HG03039 (cell line): Measurements from ENCODE around the gene TECTB.

Experiments used
- ATAC-seq: cut with Tn5 transposase; IDR thresholded peaks from one replicate; pipeline ENCODE4 v1.9.1; 2021; ENCODE audit warnings: mild to moderate bottlenecking, moderate library complexity; ENCODE audit not compliant: unreplicated experiment

TECTB gene

DNA sequence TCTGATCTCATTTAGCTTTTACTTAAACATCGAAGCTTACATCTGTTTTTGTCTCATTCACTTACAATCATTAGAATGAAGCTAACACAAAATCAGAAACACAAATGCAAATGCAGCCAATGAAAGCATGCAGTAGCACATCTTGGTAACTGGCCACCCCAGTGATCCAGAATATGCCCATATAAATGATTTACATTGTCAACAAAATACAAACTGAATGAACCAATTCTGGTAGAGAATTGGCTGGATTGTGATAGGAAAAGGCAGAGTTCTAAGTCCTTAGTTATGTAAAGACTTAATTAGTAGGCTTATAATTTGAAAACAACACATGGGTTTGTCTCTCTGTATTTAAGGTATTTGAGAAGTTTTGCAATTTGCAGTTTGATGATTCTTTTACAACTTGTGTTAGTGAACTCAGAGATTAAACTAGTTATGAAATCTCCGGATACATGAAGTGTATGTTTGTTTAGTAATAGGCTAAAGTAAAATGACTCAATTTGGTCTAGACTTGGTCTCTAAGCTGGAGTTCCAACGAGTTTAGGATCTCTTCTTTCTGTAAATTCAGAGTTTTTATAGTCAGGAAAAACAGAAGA is 21.2 kb downstream of the TECTB start:
- no peak for ATAC-seq

DNA sequence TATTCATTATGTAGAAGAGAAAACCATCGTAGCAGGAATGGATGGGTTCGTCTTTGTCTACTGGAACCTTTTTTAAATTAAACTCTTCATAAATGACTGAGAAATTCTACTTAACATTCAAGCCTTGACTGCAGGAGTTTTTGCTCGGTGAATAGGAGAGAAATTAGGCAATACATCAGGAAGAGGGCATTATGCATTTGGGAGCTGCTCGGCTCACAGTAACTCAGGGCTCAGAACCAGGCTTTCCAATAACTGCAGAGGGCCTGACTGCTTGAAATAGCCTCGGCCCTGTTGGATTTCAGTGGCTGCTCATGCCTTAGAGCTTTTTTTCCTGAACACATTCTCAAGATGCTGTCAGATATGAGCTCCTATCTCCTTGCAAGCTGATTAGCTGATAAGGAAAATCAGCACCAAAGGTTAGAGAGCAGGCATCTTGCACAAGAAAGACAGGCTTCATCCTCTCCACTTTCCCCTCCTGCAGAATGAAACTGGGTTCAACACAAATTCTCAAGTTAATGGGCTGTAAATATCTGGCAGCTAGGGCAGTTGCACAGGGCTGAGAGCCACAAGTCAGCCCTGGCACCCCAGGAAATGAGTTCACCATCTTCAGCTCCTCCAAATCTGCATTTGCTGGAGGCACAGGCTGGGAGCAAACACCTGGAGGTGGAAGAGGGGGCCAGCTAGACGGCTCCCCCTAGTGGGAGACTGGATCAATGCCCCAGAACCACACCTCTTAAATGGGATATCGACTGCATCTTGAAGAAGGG is 24.3 kb downstream of the TECTB start:
- no peak for ATAC-seq

DNA sequence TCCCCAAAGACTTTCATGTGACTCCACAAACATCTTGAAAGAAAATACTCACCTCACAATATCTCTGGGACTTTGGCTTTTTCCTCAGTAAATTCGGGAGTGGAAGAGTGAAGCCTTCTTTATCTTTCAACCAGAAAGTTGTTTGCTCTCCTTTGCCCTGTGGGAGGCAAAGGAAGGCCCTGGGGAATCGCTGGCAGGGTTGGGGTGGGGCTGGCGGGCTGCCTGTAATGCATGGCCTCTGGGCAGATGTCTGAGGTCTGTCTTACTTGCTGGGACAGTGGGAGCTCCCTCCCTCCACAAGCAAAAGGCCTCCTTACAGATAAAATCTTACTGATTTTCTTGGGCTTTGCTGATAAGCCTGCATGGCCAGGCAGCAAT is 24.9 kb downstream of the TECTB start:
- ATAC-seq = no peak

DNA sequence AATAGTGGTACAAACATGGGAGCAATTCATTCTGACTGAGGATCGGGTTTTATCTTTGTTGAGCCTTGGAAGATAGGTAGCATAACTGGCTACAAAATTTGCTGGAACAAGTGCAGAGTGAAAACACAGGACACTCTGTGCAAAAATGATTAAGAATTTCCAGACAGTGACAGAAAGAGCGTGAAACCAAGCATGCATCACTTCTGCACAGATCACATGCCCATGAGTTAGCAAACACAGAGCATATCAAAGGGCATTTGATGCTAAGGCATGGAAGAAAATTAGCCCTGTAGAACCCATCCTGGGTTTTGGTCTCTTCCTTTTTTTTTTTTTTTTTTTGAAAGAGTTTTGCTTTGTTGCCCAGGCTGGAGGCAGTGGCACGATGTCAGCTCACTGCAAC is 28.3 kb downstream of the TECTB start:
- no peak for ATAC-seq

DNA sequence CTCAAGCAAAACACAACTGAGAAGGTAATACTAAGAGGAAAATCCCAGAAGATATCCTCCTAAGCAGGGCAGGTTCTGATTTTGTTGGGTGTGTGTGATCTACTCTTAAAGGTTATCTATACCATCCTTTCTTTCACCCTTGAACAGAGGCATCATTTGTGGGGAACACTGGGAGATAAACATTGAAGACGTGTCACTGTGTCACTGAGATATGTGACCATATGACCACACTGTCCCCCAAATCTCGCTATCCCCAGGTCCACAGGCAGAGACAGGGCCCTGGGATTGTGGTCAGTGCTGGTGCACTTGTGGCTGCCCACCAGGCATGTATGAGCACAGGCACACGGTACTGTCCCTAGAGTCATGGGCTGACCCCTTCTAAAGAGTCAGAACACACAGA is 30.0 kb downstream of the TECTB start:
- no peak for ATAC-seq

DNA sequence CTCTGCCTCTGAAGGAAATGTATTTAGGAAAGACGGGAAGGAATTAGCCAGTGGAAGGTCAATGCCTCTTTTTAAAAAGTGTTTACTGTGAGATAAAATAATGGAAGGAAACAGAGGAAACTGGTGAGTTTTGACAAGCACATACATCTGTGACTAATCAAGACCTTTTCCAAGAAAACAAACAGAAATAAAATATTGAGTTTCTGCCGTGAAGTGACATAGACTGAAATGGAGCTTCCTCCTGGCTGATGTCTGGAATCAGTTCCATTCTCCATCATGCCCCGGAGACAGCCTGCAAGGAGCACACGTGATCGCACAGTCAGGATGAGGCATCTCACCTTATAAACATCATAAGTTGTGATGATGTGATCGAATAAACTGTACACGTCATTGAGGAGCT is 30.7 kb downstream of the TECTB start:
- ATAC-seq = no peak

DNA sequence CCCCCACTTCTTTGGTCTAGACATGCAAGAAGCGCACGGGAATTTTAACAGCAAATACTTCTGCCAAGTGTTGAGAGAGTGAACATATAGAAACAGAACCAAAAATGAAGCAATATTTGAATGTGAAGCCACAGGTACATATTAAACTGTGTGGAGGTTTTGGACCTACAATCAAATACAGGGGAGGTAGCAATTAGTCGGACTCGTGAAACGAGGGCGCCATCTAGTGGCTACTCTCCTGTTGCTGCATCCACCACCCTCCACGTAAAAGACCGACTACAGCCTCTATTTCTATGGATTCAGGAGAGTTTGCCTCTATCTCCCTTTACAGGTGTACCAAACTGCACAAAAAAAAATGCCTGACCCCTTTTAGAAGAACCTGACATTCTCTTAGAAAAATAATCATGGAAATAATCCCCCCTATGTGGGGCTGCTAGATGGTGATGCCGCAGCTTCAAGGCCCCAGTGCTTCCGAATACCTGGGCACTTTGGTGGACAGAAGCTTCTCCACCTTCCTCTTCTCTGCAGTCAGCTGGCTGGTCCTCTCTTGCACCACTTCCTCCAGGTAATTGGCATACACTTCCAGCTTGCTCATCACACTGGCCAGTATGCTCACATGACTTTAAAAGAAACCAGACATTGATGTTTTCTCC is 31.7 kb downstream of the TECTB start:
- peak; percentile 70 for ATAC-seq

DNA sequence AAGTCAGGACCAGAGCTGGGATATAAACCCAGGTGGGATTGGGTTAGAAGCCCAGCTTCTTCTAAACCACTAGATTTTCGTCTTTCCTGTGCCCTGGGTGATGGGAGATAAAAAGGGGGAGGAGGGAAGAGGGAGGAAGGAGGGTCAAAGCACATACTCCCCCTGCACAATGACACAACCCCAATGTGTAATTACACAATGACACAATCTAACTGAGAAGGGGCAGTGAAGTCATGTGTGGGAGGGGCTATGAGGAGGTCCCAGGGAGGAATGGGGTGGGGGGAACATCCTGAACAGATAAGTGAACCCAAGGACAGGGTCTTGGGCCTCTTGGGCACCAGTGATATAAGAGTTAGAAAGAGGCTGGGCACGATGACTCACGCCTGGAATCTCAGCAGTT is 44.5 kb downstream of the TECTB start:
- no peak for ATAC-seq

DNA sequence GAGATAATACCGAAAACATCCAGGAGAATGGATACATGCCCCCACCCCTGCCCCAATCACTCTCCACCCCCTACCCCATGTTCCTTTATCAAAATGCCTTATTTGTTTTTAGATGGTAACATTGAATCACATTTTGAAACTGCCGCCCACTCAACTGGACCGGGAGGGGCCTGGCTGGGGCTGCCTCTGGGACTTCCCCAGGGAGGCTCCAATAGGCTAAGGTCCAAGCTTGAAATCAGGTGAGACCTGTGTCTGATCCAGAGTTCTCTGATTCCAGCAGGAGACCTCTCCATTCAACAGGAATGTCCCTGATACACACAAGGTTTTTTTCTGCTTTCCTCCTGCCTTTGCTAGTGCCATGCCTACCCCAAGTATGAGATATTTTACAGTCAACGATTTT is 47.0 kb downstream of the TECTB start:
- ATAC-seq = no peak

DNA sequence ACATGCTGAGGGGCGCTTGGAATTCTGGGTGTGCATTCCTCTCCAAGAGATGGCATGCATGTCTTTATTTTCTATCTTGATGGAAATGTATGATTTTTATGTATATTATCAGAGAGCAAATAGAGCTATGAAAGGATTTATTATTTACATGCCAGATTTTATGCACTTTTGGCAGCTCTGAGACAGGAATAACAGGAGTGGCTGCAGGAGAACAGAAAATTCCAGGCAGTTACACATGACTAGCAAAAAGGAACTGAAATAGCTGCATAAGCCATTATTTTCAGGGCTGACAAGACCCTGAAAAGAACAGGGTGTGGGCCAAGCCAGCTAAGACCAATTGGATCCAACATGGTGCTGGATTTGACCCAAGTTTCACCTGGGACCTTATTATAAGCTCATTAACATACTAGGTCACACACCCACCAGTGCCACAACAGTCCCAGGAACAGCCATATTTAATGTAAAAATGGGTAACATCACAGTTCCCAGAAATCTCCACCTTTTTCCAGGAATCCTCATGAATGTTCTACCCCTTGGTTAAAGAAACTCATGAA is 47.5 kb downstream of the TECTB start:
- ATAC-seq = no peak

DNA sequence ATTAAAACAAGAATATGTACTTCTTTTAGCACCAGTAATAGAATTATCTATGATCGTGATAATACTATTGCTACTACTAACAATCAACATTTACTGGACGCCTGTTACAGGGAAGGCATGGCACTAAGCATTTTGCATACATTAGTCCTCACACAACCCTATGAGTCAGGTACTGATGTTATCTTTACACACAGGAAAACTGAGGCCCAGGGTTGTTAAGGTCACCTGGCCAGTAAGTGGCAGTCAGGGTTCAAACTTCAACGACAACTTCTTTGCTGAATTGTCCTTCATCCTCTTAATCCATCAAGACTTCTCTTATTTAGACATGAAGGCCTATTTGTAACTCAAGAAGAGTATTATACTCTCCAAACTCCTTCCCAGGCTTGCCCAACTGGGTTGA is 48.8 kb downstream of the TECTB start:
- no peak for ATAC-seq

DNA sequence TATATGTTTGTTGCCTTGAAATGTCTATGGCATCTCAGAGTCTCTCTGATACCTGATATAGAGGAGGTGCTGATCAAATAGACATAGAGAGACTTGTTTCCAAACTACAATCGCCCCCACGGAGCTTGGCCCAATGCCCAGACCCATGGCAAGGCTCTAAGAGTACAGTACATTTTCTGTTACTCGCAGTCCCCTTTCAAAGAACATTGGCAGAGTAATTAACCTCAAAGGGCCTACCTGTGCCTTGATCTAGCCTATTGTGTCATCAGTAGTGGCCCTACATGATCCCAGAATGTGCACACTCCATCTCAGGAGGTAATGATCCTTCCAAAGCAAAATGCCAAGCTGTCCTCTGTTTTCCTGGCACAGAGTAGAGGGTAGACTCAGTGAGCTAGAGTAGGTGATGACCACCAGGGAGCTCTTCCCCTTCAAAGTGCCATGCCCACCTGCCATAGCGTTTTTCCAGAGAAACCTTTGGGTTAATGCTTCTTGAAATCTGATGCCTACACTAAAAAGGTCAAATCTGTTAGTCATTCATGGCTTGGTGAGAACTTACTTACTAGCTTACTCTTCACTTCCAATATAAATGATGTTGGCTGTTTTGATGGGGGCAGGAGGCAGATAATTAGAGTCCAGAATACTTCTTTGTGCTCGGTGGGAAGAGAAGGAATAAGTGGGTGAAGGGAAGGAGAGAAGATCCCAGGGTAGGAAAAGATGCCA is 49.5 kb downstream of the TECTB start:
- no peak for ATAC-seq

DNA sequence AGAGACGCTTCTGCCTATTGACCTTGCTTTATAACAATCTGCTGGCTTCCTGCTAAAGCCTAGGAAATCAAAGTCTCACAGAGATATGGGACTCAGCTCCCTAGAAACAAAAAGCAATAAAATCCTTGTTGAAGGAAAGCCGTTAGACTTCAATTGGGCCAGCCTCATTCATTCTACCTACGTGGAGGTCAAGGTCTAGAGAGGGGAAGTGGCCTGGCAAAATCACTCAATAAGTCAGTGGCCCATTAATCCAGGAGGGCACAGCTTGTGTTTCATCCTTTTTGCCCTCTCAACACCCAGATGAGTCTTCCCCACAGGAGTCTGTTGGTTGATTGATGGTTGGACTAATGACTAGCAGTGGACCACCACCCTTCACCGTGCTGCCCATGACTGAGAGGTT is 50.3 kb downstream of the TECTB start:
- ATAC-seq = no peak

DNA sequence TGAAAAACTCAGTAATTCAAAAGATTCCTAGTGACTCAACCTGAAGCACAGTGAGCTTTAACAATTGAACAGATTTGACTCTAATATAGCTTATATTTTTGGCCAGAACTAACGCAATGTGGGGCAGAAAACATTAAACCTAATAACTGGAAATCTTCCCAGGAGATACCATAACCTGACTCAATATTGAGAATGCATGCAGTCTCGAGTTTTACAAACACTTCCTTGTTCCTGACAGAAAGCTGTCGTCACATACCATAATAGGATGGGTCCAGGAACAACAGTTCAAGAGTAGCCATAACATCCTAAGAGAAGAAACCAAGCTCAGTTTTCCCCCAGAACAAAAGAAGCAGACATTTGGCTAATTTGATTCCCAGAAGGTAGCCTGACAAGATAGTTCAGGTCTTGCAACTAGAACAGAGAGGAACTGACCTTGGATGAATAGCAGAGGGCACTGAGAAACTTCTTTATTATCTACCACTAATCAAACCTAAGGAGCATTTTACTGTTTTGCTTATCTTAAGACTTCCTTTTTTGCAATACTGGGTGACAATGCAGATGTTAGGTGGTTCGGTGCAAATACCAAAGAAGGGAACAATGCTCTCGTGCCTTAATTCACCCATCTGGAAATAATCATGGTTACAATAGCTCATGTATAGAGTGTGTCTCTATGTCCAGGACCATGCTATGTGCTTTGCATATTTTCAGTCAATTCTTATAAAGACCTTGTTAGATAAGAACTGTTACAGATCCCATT is 52.1 kb downstream of the TECTB start:
- no peak for ATAC-seq

DNA sequence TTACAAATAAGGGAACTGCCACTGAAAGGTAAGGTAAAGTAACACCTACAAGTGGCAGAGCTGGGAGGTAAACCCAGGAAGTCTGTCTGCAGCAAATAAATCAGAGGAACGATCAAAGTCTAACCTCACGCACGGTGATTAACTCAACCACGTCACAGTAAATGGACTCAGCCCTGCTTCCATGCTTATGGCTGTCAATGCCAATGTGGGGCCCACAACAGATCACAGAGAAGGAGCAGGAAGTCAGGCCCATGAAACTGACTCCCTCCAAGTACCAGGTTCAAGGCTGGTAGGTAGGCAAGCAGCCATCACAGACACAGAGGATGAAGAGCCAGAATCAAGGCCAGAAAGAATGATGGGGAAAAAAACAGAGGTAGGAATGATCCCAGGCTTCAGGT is 52.7 kb downstream of the TECTB start:
- no peak for ATAC-seq

DNA sequence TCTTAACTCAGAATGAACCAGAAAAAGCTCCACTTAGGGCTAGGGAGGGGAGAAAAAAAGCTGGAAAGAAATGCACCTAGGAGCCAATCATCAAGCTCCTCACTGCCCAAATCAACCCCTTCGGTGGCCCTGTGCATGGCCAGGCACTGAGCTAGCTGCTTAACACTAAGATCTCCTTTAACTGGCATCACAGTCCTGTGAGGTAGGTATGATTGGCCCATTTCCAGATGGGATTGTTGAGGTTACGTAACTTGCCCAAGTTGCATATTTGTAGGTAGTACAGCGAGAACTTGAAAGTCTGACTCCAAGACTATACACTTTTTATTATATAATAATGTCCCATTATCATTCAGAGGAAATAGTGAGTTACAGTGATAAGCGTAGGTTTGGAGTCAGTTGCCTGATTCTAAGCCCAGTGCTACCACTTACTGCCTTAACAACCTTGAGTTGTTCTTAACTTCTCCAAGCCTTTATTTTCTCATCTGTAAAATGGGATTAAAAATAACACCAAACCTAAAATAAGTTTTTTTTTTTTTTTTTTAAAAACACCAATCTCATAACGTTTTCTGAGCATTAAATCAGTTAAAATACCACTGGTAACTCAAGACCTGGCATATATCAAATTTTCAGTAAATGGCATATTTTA is 53.5 kb downstream of the TECTB start:
- ATAC-seq = no peak

DNA sequence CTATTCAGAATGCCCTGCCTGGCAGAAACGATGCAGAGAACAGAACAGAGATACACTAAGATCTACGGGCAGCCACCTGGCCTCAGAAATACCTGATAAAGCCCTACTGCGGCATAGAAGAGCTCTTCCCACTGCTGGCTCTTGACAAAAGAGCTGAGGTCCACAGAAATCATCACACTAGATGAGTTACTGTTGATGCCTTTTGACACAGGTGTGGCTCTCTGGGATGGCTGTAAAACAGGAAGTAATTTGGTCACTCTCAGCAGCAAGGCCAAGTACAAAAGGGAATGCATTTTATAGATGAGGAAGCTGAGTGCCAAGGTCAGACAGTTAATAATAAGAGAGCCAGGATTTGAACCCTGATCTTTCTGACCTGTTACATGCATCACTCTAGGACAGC is 55.8 kb downstream of the TECTB start:
- ATAC-seq = no peak

DNA sequence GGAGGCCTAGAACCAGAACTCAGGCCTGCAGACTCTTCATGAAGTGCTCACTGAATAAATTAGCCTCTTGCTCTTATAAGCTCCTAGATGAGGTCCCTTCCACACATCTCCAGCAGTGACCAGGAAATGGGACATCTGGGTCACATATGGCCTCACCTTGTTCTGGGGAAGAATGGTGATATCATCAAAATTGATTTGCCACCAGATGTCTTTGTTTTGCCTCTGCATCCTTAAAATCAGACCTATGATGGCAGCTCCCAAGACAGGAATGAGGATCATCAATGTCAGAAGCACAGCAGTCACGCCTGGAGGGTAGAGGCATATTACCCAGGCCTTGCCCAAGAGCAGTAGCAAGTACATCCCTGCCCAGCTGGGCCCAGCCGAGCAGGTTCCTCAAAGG is 57.4 kb downstream of the TECTB start:
- ATAC-seq = no peak

DNA sequence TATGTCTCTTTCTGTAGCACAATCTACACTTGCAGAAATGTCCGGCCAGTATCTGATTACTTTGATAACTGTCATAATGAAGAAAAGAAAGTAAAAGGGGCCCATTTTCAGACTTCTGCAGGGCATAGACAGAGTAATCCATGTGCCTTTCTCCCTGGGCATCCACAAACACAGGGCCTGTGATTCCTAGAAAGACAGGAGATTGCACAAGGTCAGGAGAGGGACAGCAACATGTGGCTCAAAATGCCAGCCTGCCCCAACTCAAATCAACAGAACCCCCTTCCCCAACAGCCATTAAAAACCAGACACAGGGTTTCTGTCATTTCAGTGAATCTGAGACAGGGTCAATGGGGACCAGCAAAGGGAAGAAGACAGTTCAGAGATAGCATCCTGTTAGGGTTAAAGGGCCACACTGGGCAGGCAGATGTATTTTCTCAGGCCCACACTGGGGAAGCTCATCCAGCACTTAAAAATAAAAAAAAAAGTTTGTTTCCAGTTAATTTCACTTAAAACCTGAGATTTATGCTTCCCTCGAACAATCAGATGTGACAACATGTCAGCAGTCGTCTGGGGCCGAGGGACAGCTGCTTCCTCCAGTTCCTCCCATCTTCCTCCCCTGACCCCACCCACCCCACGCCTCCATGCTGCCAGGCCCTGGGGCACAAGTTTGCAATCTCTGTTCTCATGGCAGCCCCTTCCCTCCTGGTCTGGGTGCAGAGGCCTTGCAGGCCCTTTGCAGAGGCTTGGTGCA is 60.0 kb downstream of the TECTB start:
- no peak for ATAC-seq

DNA sequence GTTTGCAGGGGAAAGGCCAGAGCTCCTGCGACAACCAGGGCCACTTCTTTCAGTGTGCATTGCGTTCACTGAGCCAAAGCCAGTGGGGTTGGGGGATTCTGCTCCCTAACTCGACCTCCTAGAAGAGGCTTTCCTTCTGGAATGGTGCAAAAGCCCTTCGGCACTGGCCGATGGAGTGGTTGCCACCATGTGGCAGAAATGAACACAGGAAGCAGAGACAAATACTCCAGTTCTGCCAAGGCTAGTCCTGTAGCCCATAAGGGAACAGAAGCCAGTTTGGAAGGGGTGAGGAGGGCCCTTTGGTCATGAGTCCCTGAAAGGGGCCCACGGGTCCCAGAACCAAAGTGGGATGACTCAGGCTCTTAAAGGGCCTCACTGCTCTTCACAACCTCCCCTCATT is 61.1 kb downstream of the TECTB start:
- no peak for ATAC-seq
